CD8-positive, alpha-beta memory T cell (primary cell): ENCODE data around the gene KRT14. TPM values are rescaled to one million over a fixed set of nuclear protein-coding genes. Genes with fewer than 3 reads are reported as not detected.

Source experiments
- CTCF ChIA-PET: fragments of 350-600 bp; sonication (Branson Sonifier 250); formaldehyde crosslinking; loops from one replicate; lab custom pipeline; 2021; ENCODE audit warnings: antibody characterized with exemption; lab: Charles Lee
- POLR2A ChIA-PET: fragments of 350-600 bp; sonication (Branson Sonifier 250); formaldehyde crosslinking; loops from one replicate; lab custom pipeline; 2021; ENCODE audit warnings: antibody characterized with exemption; lab: Charles Lee
- DNase-seq, 5 donors: peaks; one replicate each; pipeline versions ENCODE4 v3.0.0 to v3.0.0-alpha.2; 2020 to 2022; ENCODE audit warnings: mixed read lengths in 1 of 5
- H3K27ac ChIP-seq: one replicate; pipeline ENCODE4 v1.7.0; 2013; ENCODE audit warnings: low read depth, mild to moderate bottlenecking, low read length, moderate library complexity
- H3K27me3 ChIP-seq: 2 replicates; pipeline ENCODE4 v1.7.0; 2013; ENCODE audit warnings: low read length, mild to moderate bottlenecking; ENCODE audit not compliant: insufficient read depth, poor library complexity, severe bottlenecking
- H3K36me3 ChIP-seq: 2 replicates; pipeline ENCODE4 v1.7.0; 2013; ENCODE audit warnings: mild to moderate bottlenecking, low read length, moderate library complexity; ENCODE audit not compliant: insufficient read depth
- H3K4me1 ChIP-seq: 2 replicates; pipeline ENCODE4 v1.7.0; 2013; ENCODE audit warnings: mild to moderate bottlenecking, low read length, moderate library complexity; ENCODE audit not compliant: insufficient read depth
- H3K4me3 ChIP-seq: 2 replicates; pipeline ENCODE4 v1.7.0; 2013; ENCODE audit warnings: mild to moderate bottlenecking, low read length
- H3K9me3 ChIP-seq: 2 replicates; pipeline ENCODE4 v1.7.0; 2013; ENCODE audit warnings: mild to moderate bottlenecking, low read length
- H3K27ac Mint-ChIP-seq, 8 donors: one replicate each; pipeline ENCODE4 v1.8.0; 2020 to 2021; ENCODE audit warnings: mixed read lengths in 8 of 8, mild to moderate bottlenecking in 6 of 8, inconsistent platforms in 3 of 8, moderate library complexity in 3 of 8
- H3K27me3 Mint-ChIP-seq, 2 donors: one replicate each; pipeline ENCODE4 v1.8.0; 2020 to 2021; ENCODE audit warnings: mixed read lengths in 2 of 2, mild to moderate bottlenecking in 1 of 2, moderate library complexity in 1 of 2
- H3K36me3 Mint-ChIP-seq, 3 donors: one replicate each; pipeline ENCODE4 v1.8.0; 2020 to 2021; ENCODE audit warnings: mixed read lengths in 3 of 3, inconsistent platforms in 1 of 3, mild to moderate bottlenecking in 1 of 3
- H3K4me1 Mint-ChIP-seq, 3 donors: one replicate each; pipeline ENCODE4 v1.8.0; 2020 to 2021; ENCODE audit warnings: mixed read lengths in 3 of 3, inconsistent platforms in 1 of 3, mild to moderate bottlenecking in 1 of 3
- H3K4me3 Mint-ChIP-seq, 7 donors: one replicate each; pipeline ENCODE4 v1.8.0; 2020 to 2021; ENCODE audit warnings: mixed read lengths in 7 of 7, mild to moderate bottlenecking in 6 of 7, moderate library complexity in 4 of 7, inconsistent platforms in 2 of 7
- H3K9me3 Mint-ChIP-seq, 5 donors: one replicate each; pipeline ENCODE4 v1.8.0; 2020 to 2022; ENCODE audit warnings: mixed read lengths in 5 of 5, mild to moderate bottlenecking in 3 of 5, moderate library complexity in 2 of 5, inconsistent platforms in 1 of 5
- polyA plus RNA-seq: library from polyadenylated mRNA; unstranded; fragments of 300-500 nt; fragmentation: Illumina TruSeq; gene quantifications from one replicate; pipeline ENCODE4 v1.2.3, GENCODE V29; 2021
- total RNA-seq, 2 experiments: library from RNA; stranded (reverse); gene quantifications; one replicate each; pipeline ENCODE4 v1.2.3, GENCODE V29; 2021

Gene KRT14
- total and polyA plus RNA-seq, 3 experiments from 2014 or later, result not detected

- Histone ChIP-seq H3K27ac (no peak overlapping the region), H3K4me1 (no peaks in the 10 kb centered on the region), H3K36me3 (no peaks in the 10 kb centered on the region), H3K4me3 (no peak overlapping the region), H3K27me3 (no peaks in the 10 kb centered on the region), H3K9me3 (no peaks in the 10 kb centered on the region)
- DNase-seq, result no peak
- Mint-ChIP-seq H3K27ac (no peak overlapping the region), H3K4me3 (no peak overlapping the region), H3K4me1 (no peaks in the 10 kb centered on the region), H3K9me3 (no peaks in the 10 kb centered on the region), H3K27me3 (peaks cover 24 to 72% of the 10 kb centered on the region in 2 donors), H3K36me3 (no peaks in the 10 kb centered on the region)
- POLR2A ChIA-PET, result no interaction called here
- CTCF ChIA-PET, result interaction anchor here (1.7 kb wide), 1 partner anchor 14 kb away, joined by 8 read pairs; no protein-coding TSS in a partner anchor
Measured at GRCh38 chr17:41534899-41535546, 51.7 kb downstream of the KRT14 start.

GRCh38 chr17:41533613-41534012, 53.1 kb downstream of the KRT14 start:
- Mint-ChIP-seq H3K27ac (no peak overlapping the region), H3K9me3 (peaks cover 0 to 4% (median 0%) of the 10 kb centered on the region in 5 donors), H3K36me3 (no peaks in the 10 kb centered on the region), H3K4me3 (no peak overlapping the region), H3K4me1 (peaks cover under 1 to 6% (median 4%) of the 10 kb centered on the region in 3 donors), H3K27me3 (peaks cover 38 to 82% of the 10 kb centered on the region in 2 donors)
- Histone ChIP-seq H3K9me3 (no peaks in the 10 kb centered on the region), H3K4me3 (no peak overlapping the region), H3K4me1 (no peaks in the 10 kb centered on the region), H3K27ac (no peak overlapping the region), H3K27me3 (peaks cover 11% of the 10 kb centered on the region), H3K36me3 (no peaks in the 10 kb centered on the region)
- no peak for DNase-seq
- ChIA-PET CTCF (no interaction called here), POLR2A (no interaction called here)

GRCh38 chr17:41532947-41533570, 53.6 kb downstream of the KRT14 start:
- ChIA-PET CTCF (interaction anchor here (0.5 to 1.5 kb wide), 4 partner anchors 9 to 130 kb away, joined by 3 to 5 read pairs (median 3); no protein-coding TSS in a partner anchor), POLR2A (no interaction called here)
- no peaks in the 10 kb centered on the region for H3K36me3 Mint-ChIP-seq
- peaks cover 4 to 11% (median 6%) of the 10 kb centered on the region in 3 donors for H3K4me1 Mint-ChIP-seq
- H3K9me3 Mint-ChIP-seq, result peaks cover 0 to 4% (median 0%) of the 10 kb centered on the region in 5 donors
- H3K9me3 ChIP-seq, result no peaks in the 10 kb centered on the region
- H3K36me3 ChIP-seq, result no peaks in the 10 kb centered on the region
- no peak overlapping the region for H3K4me3 ChIP-seq
- peaks cover 15% of the 10 kb centered on the region for H3K27me3 ChIP-seq
- H3K4me1 ChIP-seq, result no peaks in the 10 kb centered on the region
- DNase-seq, result no peak
- H3K4me3 Mint-ChIP-seq, result no peak overlapping the region
- H3K27me3 Mint-ChIP-seq, result peaks cover 44 to 83% of the 10 kb centered on the region in 2 donors
- H3K27ac ChIP-seq, result no peak overlapping the region
- H3K27ac Mint-ChIP-seq, result peak overlapping the region in 1 of 8 donors; percentile 23

Other genes with a start within 250 kb of the KRT14 start
- gene KRT33A, start 236.1 kb downstream of the KRT14 start, total RNA-seq, result not detected
- gene KRT33A, start 236.1 kb downstream of the KRT14 start, polyA plus RNA-seq, result not detected
- not detected for gene KRT33B, start 217.1 kb downstream of the KRT14 start, total RNA-seq
- gene KRT33B, start 217.1 kb downstream of the KRT14 start, polyA plus RNA-seq, result not detected
- gene KRT34, start 204.6 kb downstream of the KRT14 start, total RNA-seq, result not detected
- gene KRT34, start 204.6 kb downstream of the KRT14 start, polyA plus RNA-seq, result not detected
- not detected for gene KRT31, start 189.3 kb downstream of the KRT14 start, total RNA-seq
- gene KRT31, start 189.3 kb downstream of the KRT14 start, polyA plus RNA-seq, result not detected
- gene KRT37, start 162.3 kb downstream of the KRT14 start, total RNA-seq, result not detected
- not detected for gene KRT37, start 162.3 kb downstream of the KRT14 start, polyA plus RNA-seq
- gene KRT38, start 145.9 kb downstream of the KRT14 start, total RNA-seq, result not detected
- gene KRT38, start 145.9 kb downstream of the KRT14 start, polyA plus RNA-seq, result not detected
- gene KRT32, start 119.5 kb downstream of the KRT14 start, total RNA-seq, result not detected
- gene KRT32, start 119.5 kb downstream of the KRT14 start, polyA plus RNA-seq, result not detected
- gene KRT35, start 105.7 kb downstream of the KRT14 start, total RNA-seq, result not detected
- not detected for gene KRT35, start 105.7 kb downstream of the KRT14 start, polyA plus RNA-seq
- gene KRT36, start 97.0 kb downstream of the KRT14 start, total RNA-seq, result not detected
- gene KRT36, start 97.0 kb downstream of the KRT14 start, polyA plus RNA-seq, result not detected
- not detected for gene KRT13, start 81.3 kb downstream of the KRT14 start, total RNA-seq
- gene KRT13, start 81.3 kb downstream of the KRT14 start, polyA plus RNA-seq, result not detected
- not detected for gene KRT15, start 68.0 kb downstream of the KRT14 start, total RNA-seq
- gene KRT15, start 68.0 kb downstream of the KRT14 start, polyA plus RNA-seq, result not detected
- gene KRT19, start 58.6 kb downstream of the KRT14 start, total RNA-seq, result not detected
- not detected for gene KRT19, start 58.6 kb downstream of the KRT14 start, polyA plus RNA-seq
- not detected for gene KRT9, start 14.8 kb downstream of the KRT14 start, total RNA-seq
- not detected for gene KRT9, start 14.8 kb downstream of the KRT14 start, polyA plus RNA-seq
- not detected for gene KRT16, start 25.9 kb upstream of the KRT14 start, total RNA-seq
- not detected for gene KRT16, start 25.9 kb upstream of the KRT14 start, polyA plus RNA-seq
- under 1 TPM in 1 of 2 experiments, not detected in 1; 0.35 TPM for gene KRT17, start 37.7 kb upstream of the KRT14 start, total RNA-seq
- gene KRT17, start 37.7 kb upstream of the KRT14 start, polyA plus RNA-seq, result not detected
- gene EIF1, start 102.0 kb upstream of the KRT14 start, total RNA-seq, result 1,000 to 10,000 TPM; 1,446 to 1,504 TPM
- gene EIF1, start 102.0 kb upstream of the KRT14 start, polyA plus RNA-seq, result 1,526 TPM
- not detected for gene GAST, start 125.4 kb upstream of the KRT14 start, total RNA-seq
- not detected for gene GAST, start 125.4 kb upstream of the KRT14 start, polyA plus RNA-seq
- under 1 TPM; 0.13 to 0.18 TPM for gene HAP1, start 147.7 kb upstream of the KRT14 start, total RNA-seq
- not detected for gene HAP1, start 147.7 kb upstream of the KRT14 start, polyA plus RNA-seq
- under 1 TPM; 0.33 to 0.35 TPM for gene JUP, start 199.8 kb upstream of the KRT14 start, total RNA-seq
- gene JUP, start 199.8 kb upstream of the KRT14 start, polyA plus RNA-seq, result not detected
- gene P3H4, start 225.1 kb upstream of the KRT14 start, total RNA-seq, result 1 to 10 TPM; 2.6 to 3.7 TPM
- 5.4 TPM for gene P3H4, start 225.1 kb upstream of the KRT14 start, polyA plus RNA-seq
- 1 to 10 TPM; 1.4 to 1.5 TPM for gene FKBP10, start 226.1 kb upstream of the KRT14 start, total RNA-seq
- gene FKBP10, start 226.1 kb upstream of the KRT14 start, polyA plus RNA-seq, result not detected
- gene NT5C3B, start 249.3 kb upstream of the KRT14 start, total RNA-seq, result 10 to 100 TPM; 48.5 to 50.2 TPM
- 45.0 TPM for gene NT5C3B, start 249.3 kb upstream of the KRT14 start, polyA plus RNA-seq